ENCODE results near the gene TICRR.

DNA sequence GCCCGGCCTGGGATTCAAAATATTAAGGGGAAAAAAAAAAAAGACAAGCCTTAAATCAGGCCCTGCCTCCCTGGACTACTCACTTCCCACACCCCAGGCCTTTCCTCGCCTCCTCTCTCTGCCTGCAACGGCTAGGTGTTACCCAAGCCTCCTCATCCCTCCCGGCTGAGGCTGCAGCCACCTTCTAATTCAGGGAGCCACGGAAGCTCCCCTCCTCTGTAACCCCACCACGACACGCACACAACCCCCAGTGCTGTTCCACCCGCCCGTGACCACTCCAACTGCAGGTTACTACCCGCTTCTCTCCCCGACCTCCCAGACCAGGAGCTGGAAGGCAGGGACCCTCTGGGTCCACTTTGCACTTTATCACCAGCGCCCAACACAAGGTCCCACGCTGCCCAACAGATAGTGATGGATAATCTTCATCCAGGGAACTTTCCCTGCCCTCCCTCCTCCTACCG lies 79.1 kb downstream of the TICRR start:
- TF ChIP-seq CEBPB (IDR thresholded peaks at IDR 0.05; ENCODE audit: borderline replicate concordance, low read depth, low read length) (no peak), BRCA1 (CRISPR knock-in tag; IDR thresholded peaks at IDR 0.05) (no peak)
- TF ChIP-seq, protein P1, sequence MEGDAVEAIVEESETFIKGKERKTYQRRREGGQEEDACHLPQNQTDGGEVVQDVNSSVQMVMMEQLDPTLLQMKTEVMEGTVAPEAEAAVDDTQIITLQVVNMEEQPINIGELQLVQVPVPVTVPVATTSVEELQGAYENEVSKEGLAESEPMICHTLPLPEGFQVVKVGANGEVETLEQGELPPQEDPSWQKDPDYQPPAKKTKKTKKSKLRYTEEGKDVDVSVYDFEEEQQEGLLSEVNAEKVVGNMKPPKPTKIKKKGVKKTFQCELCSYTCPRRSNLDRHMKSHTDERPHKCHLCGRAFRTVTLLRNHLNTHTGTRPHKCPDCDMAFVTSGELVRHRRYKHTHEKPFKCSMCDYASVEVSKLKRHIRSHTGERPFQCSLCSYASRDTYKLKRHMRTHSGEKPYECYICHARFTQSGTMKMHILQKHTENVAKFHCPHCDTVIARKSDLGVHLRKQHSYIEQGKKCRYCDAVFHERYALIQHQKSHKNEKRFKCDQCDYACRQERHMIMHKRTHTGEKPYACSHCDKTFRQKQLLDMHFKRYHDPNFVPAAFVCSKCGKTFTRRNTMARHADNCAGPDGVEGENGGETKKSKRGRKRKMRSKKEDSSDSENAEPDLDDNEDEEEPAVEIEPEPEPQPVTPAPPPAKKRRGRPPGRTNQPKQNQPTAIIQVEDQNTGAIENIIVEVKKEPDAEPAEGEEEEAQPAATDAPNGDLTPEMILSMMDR (CRISPR knock-in tag; IDR thresholded peaks at IDR 0.05) = no peak
